HG03175 (cell line): ENCODE data around the gene IFNA16.
"Not testable (repeated sequence)": the region's sequence is repeated elsewhere in the genome, so short reads cannot be mapped to it uniquely, and the experiment has no call there.

Experiments
- ATAC-seq: cut with Tn5 transposase; IDR thresholded peaks from one replicate; pipeline ENCODE4 v1.9.1; 2021; ENCODE audit warnings: mild to moderate bottlenecking, moderate library complexity; ENCODE audit not compliant: unreplicated experiment

Gene IFNA16

DNA sequence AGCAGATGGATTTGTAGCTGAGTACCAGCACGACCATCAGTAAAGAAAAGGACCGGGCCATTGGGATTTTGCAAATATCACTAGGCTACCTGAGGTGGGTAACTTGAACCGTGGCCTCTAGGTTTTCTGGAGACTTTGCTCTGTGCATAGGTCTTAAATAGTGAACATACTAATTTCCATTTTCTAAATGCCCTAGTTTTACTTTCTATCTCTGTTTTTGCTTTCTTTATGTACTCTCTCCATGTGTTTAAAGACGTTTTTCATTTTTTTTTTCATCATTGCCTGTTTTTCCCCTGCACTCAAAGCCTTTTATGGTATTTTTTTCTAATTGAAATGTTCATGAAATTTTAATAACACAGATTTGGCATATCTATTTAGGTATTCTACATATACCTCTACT, 15.0 kb downstream of the IFNA16 start, which contains the start of gene IFNA7:
TSS of gene IFNA7 (minus strand) at position 101 of the 400 bp plus-strand sequence. CDS start at position 61, 40 bp downstream.
- not testable (repeated sequence) for ATAC-seq

DNA sequence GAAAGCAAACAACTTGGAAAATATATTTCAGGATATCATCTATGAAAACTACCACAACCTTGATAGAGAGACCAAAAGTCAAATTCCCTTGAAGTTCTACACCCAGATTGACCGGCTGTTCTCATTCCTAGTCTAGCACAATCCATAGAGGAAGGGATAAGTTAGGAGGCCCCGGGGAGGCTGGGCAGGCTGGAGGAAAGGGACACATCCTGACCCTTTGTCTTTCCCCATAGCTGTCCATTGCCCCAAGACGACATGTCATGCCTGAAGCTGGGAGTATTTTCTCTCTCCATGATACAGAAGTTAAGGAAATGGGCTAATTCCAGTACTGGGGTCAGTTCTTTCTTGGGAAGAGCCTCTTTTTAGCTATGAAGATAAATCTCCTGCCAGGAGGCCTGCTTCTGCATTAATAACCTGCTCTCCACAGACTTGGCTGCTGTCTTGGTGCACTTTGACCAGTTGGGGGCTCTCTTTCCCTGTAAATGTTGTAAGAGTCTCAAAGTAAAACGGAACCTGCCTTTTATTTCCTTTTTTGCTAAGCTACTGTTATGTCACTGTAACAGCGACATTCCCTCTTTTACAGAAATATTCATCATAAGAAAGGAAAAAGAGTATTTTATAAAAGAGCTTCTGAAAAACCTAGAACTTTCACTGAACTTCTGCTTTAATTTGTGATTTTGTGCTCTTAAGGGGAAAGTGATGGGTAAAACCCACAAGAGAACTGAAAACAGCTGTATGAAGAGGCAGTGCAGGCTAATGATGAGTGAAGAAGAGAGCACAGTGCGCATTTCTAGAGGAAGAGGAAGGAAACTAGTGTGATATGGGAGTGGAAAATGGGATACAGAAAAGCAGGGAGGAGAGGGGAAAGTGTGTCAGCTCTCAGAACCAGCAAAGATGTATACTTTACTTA, 22.0 kb downstream of the IFNA16 start:
- ATAC-seq = peak; percentile 89

DNA sequence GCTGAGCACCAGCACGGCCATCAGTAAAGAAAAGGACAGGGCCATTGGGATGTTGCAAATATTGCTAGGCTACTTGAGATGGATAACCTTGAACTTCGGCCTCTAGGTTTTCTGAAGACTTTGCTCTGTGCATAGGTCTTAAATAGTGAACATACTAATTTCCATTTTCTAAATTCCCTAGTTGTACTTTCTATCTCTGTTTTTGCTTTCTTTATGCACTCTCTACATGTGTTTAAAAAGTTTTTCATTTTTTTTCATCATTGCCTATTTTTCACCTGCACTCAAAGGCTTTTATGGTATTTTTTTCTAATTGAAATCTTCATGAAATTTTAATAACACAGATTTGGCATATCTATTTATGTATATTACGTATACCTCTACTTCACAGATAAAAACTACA, 29.6 kb downstream of the IFNA16 start, which contains the start of gene IFNA4:
TSS of gene IFNA4 (minus strand) at position 101 of the 400 bp plus-strand sequence. CDS start at position 45, 56 bp downstream.
- ATAC-seq = not testable (repeated sequence)

DNA sequence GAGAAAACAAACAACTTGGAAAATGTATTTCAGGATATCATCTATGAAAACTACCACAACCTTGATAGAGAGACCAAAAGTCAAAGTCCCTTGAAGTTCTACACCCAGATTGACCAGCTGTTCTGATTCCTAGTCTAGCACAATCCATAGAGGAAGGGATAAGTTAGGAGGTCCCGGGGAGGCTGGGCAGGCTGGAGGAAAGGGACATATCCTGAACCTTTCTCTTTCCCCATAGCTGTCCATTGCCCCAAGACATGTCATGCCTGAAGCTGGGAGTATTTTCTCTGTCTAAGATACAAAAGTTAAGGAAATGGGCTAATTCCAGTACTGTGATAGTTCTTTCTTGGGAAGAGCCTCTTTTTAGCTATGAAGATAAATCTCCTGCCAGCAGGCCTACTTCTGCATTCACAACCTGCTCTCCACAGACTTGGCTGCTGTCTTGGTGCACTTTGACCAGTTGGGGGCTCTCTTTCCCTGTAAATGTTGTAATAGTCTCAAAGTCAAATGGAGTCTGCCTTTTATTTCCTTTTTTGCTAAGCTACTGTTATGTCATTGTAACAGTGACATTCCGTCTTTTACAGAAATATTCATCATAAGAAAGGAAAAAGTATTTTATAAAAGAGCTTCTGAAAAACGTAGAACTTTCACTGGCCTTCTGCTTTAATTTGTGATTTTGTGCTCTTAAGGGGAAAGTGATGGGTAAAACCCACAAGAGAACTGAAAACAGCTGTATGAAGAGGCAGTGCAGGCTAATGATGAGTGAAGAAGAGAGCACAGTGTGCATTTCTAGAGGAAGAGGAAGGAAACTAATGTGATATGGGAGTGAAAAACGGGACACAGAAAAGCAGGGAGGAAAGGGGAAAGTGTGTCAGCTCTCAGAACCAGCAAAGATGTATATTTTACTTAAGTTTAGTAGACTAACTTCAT, 34.0 kb downstream of the IFNA16 start:
- ATAC-seq = peak; percentile 91

DNA sequence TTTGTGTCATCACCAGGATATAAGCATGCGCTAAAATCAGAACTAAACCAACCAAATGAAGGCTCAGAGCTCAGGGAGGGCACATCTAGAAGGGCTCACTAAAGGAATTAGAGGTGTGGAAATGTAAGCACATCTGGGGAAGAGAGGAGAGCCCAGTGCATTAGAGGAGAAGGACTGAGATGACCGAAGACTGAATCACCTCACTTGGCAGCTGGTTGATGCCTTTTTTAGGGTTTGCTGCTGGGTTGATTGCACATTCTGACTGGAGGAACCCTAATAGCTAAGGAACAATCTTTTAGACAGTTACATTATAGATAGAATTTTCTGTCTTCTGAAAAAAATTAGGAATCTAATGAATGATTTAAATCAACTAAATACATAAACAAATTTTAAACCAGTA, 42.4 kb downstream of the IFNA16 start:
- ATAC-seq = no peak

DNA sequence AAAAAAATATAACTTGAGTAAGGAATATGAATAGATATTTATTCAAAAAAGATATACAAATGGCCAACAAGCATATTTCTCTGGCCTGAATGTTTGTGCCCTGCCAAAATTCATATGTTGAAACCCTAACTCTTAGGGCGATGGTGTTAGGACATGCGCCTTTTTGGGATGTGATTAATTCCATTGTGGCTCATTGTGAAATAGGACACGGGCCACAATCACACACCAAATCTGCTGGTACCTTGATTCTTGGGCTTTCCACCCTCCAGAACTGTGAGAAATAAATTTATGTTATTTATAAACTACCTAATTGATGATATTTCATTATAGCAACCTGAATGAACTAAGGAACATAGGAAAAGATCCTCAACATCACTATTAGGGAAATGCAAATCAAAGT, 45.0 kb downstream of the IFNA16 start:
- no peak for ATAC-seq

DNA sequence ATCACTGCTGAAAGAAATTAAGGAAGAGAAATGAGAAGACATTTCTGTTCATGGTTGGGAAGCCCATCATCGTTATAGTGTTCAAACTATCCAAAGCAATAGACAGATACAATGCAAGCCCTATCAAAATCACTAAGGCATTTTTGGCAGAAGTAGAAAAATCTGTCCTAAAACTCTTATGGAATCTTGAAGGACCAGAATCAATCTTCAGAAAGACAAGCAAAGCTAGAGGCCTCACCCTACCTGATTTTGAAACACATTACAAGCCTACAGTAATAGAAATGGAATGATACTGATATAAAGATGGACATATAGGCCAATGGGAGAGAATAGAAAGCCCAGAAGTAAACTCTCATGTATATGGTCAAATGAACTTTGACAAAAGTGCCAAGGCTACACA, 45.8 kb downstream of the IFNA16 start:
- no peak for ATAC-seq

DNA sequence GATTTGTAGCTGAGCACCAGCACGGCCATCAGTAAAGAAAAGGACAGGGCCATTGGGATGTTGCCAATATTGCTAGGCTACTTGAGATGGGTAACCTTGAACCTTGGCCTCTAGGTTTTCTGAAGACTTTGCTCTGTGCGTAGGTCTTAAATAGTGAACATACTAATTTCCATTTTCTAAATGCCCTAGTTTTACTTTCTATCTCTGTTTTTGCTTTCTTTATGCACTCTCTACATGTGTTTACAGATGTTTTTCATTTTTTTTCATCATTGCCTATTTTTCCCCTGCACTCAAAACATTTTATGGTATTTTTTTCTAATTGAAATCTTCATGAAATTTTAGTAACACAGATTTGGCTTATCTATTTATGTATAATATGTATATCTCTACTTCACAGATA, 50.6 kb downstream of the IFNA16 start, which contains the start of gene IFNA21:
TSS of gene IFNA21 (minus strand) at position 101 of the 400 bp plus-strand sequence. CDS start at position 53, 48 bp downstream.
- not testable (repeated sequence) for ATAC-seq
